GM21360 (cell line): ENCODE results near the gene RUNX1.

ENCODE experiments used
- ATAC-seq: cut with Tn5 transposase; IDR thresholded peaks from one replicate; pipeline ENCODE4 v1.9.1; 2021; ENCODE audit warnings: mild to moderate bottlenecking, moderate library complexity; ENCODE audit not compliant: unreplicated experiment

The RUNX1 gene

DNA sequence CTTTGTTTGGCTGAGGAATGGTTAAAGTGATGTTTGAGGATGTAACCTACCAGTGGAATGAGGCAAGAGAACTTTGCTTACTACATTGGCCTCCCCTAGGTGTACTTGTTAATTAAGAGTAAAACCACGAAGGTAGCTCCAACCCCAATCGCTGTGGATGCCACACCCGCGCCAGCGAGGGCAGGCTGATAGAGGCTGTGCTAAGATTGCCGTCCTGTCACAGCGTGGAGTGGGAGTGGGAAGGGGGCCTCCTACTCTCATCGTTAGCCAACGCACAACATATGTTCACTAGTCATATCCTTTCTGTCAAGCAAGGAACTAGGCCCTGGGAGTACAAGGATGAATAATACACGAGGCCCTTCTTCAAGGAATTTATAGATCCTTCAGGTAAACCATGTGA lies 99.6 kb downstream of the RUNX1 start:
- ATAC-seq: no peak

DNA sequence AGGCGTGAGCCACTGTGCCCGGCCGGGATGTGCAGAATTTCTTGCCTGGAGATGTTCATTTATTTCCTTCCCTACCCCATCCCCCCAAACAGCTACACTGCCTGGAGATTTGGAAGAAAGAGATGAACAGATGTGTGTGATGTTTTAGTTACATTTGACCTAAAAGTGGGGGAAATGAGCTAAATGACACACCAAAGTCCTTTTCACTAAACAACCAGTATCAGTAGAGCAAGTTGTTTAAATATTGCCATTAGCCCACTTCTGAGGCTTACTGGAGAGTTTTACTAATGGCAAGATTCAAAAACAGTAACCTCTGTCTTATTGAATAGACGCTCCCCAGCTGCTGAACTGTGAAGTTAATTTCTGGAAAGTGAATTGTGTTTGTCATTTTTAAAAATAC lies 100.1 kb downstream of the RUNX1 start:
- ATAC-seq: no peak

DNA sequence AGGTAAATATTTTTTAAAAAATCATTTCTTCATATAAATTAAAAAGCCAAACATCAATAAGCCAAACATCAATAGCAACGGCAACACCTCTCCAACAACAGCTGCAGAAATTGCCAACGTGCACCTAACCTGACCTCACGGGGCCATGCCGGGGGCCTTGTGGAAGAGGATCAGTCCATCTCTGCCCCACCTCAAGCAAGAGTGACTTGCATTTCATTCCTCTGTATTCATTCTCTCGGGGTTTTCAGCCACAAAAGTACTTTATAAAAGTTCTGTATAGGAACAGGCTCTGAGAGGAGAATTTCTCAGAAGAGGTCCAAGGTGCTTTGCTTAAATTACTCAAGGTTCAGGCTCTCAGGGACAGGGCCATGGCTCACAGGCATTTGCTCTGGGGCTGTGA lies 100.9 kb downstream of the RUNX1 start:
- no peak for ATAC-seq

DNA sequence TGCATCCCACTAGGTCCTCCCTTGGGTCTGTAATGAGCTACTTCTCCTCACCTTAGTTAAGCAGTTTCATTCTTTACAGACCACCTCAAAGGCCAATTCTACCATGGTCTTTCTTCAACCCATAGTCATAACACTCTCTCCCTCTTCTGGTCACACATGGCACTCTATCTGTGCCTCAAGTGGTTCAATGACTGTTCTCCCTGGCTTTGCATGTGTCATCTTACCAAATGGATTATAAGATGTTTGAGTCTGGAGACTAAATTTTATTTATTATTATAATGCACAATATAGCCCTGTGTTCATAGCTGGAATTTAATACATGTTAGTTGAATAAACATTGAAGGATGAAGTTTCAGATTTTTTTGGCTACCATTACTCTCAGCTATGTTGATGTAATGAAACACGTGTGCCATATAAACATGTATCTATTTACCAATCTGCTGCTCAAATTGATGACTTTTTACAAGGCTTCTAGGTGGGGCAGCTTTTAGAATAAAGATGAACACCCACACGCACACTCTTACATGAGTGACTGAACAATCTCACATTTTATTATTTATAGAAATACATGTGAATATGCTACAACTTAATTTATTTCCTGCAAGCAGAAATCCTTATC lies 102.1 kb downstream of the RUNX1 start:
- ATAC-seq: no peak

DNA sequence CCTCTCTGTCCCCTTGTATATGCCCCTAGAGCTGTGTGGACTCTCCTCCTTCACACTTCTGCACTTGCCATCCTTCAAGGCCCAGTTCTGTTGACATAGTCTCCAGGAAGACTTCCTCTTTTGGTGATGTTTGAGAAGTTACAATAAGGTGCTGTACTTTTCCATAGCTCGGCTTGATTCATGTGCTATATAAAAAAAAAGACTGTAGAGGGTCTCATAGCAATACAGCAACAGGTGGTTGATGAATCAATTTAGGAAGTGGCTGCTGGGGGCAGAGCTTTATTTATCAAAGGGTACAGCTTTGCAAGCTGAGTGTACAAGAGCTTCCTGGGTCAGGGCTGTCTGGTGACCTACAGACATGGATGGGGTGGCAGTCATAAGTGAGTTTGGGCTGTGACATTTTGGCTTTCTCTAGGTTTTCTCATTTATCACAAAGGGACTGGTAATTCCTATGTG lies 102.7 kb downstream of the RUNX1 start:
- no peak for ATAC-seq

DNA sequence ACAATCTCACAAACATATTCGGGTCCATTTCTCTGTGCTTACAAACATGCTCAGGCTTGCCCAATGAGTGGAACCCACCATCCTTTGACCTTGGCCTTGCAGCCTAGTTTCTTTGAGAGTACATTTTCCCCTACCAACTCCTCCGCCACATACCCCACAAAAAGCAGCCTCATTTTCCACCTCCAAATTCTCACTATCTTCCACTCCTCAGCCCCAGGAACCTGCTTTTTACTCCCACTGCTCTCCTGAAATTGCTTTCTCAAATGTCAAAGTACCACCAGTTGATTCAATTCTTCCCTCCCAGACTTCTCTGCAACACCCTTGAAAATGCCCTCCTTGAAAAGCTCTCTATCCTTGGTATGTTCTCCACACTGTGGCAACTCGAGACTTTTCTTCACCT lies 103.8 kb downstream of the RUNX1 start:
- no peak for ATAC-seq

DNA sequence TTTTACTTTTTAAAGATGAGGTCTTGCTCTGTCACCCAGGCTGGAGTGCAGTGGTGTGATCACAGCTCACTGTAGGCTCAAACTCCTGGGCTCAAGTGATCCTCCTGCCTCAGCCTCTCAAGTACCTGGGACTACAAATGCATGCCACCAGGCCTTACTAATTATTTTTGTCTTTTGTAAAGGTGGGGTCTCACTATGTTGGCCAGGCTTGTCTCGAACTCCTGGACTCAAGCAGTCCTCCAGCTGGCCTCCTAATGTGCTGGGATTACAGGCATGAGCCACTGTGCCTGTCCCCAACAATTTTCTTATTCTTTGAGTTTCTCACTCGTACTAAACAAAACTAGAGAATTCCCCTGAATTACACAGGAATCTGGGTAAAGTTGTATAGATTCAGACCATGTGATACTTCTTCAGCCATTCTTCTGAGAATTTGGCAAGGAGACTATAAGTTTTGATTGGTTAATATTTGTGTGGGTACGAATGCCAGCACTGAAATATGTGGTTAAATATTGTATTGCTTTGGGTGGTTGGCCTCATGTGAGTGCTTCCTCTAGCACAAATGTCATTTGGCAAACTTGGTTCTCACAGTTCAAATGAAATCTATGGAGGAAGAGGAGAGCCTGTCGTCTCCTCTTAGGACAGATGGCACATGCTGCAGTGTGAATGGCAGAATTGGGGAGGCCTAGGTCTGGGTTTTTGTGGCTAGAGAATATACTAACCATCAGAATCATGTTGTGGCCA lies 104.9 kb downstream of the RUNX1 start:
- no peak for ATAC-seq

DNA sequence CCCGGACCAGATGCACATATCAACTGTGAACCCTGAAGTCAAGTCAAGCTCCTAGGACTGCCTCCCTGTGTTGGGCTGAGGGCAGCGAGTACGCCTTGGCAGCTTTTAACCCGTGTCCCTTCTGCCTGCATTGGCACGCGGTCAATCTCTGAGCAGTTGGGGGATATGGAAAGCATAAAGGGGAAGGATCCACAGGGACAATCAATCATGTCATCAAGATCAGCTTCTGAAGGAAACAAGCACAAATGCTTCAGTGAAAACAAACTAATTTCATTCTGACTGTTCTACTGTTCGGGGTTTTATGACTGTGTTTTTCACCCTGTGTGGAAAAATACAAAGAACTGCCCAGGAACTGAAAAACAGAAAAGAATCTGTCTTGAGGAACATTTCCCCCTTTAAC lies 106.2 kb downstream of the RUNX1 start:
- no peak for ATAC-seq

DNA sequence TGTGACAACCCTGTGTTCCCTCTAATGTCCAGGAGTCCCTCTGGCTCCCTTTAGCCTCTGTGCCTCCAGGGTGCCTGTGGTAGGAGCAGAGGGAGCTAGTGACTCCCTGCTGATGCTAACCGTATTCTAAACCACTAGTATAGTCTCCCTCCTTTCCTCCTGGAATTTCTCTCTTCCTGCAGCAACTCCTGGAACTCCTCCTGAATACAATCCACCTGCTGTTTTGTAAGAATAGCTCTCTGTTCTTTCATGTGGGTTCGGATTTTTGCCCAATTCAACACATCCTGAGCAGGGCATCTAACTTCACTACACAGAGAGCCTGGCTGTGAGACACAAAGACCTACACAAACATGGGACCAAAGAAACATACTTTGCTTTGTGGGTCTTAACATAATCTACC lies 107.9 kb downstream of the RUNX1 start:
- ATAC-seq: no peak

DNA sequence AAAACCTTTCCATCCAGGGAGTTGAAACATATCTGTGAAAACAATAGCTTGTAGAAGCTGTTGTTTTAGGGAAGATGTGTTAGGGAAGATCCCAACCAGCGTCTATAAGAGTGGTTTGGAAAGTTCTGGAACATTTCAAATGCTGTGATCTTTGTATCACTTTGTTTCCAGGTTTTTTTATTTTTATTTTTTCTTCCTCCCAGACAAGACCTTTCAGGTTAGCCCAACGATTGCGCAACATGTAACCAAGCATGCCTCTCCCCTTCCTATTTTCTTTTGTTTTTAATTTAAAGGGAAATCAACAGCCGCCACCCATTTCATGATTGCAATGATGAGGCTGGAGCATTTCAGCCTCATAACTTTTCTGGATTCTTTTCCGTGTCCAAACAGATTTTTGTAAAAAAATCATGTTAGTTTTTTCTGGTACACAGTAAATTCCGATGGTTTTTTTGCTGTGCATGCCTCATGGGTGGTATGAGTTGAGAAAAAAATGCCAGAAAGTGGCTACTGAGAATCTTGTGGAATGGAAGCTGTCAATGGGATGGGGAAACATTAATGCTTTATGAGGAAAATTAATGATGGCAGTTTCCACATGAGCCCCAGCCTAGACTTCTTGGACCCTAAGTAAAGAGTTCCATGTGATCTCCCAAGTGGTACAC lies 109.3 kb downstream of the RUNX1 start:
- no peak for ATAC-seq

DNA sequence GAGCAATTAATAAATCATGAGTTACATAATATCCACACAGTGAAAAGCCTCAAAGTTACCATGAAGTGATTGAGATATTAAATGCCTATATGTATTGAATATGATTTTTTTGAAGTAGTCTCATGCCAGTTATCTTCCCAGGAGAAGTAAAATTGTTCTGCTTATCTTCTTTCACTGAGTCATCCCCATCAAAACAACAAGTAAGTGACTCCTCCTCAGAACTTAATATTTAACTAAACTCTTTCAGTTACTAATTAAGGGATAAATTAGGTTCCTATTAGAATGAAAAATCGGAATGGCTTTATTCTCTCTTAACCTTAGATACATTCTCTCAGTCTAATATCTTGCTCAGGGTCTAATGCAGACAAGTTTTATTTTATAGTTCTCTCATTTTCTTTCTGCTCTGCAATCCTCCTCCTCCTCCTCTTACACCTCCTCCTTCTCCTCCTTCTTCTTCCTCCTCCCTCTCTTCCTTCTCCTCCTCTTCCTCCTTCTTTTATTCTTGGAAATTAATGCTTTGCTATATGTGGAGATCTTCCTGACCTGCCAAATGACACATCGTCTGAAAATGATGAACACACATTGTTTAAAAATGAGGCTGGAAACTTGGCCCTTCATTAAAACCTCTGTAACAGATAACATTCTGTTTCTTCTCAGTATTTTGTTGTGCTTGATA lies 110.9 kb downstream of the RUNX1 start:
- ATAC-seq: no peak

DNA sequence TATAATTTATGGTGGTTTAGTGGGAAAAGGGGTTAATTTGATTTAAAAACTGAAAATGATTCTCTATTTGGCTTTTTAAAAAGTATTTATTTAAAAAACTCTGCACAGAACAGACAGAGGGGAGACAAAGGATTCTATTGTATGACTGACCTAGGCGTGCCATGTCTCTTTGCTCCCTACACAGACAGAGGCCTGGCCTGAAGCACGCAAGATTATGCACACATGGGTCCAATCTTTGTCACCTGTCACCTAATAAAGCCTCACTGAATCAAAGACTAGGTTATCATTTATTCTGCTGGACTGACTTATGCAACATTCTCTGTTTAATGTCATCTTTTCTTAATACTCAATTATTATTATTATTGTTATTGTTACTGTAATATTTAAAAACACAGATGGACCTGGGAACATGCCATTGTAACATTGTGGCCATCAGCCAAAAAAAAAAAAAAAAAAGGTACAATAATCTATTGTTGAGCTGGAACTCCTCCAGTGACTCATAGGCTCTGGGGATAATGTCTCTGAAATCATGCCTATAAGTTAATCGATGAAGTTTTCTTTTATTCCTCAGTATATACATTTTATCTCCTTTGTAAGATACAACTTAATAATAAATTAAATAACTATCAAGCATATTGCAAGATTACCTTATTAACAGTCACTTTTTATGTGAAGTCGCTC lies 112.1 kb downstream of the RUNX1 start:
- ATAC-seq: no peak

DNA sequence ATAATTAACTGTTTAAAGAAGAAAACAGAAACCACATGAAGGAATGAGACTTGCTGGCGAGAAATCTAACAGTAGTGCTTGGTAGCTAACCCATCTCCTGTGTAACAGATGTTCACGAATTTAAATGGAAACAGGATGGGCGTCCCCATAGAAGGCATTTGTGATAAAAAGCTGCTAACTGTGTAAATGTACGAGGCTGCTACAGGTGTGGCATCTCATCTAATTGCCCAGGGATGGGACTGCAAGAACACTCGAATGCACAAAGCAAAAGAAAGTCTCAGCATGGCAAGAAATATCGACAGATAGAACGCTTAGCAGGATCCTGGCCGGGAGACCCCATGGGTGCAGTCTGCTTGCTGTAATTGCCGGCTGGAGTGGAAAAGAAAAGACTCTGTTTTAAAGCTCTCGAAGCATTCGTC lies 112.7 kb downstream of the RUNX1 start:
- ATAC-seq: no peak

DNA sequence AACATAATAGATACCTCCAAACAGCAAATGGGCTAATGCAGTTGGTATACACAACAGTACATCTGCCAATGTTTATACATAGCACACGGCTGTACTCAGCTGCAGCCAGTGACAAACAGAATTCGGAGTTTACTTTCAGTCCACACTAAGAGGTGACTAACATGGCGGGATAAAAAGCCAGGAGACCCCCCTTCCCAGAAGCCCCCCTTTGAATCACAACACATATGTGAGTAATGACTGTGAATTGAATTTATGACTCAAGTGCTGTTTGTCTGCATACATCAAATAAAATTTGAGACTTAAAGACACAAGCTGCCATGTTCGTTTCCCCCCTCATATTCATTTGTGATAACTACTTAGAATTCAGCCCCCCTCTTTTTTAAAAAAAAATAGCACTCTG lies 113.2 kb downstream of the RUNX1 start:
- no peak for ATAC-seq

DNA sequence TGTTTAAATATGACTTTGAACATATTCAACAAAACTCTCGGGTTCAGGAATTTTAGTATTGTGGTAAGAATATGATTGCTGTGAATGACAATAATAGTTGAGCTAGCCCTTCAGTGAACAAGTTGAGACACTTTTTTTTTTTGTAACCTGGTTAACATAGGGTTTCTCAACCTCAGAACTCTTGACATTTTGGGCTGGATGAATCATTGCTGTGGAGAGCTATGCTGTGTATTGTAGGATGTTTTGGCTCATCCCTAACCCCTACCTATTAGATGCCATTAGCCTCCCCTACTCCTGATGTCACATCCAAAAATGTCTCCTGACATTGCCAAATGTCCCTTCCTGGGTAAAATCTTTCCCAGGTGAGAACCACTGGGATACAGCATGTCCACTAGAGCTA lies 113.7 kb downstream of the RUNX1 start:
- ATAC-seq: no peak

DNA sequence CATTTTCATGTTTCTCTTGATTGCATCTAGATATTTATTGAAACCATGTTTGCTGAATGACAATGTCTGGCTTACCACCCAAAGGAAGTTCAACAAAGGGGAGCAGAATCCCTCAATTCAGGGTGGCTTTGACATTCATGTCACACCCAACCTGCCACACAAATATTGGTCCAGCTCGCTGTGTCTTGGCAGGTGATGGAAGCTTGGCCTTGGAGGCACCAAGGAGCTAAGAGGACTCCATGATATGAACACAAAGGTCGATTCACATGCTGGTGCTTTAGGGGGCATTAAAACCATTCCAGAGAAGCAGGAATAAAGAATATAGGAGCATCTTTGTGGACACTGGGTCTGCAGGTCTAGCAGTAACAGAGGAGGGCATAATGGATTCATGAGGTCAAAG lies 114.8 kb downstream of the RUNX1 start:
- no peak for ATAC-seq

DNA sequence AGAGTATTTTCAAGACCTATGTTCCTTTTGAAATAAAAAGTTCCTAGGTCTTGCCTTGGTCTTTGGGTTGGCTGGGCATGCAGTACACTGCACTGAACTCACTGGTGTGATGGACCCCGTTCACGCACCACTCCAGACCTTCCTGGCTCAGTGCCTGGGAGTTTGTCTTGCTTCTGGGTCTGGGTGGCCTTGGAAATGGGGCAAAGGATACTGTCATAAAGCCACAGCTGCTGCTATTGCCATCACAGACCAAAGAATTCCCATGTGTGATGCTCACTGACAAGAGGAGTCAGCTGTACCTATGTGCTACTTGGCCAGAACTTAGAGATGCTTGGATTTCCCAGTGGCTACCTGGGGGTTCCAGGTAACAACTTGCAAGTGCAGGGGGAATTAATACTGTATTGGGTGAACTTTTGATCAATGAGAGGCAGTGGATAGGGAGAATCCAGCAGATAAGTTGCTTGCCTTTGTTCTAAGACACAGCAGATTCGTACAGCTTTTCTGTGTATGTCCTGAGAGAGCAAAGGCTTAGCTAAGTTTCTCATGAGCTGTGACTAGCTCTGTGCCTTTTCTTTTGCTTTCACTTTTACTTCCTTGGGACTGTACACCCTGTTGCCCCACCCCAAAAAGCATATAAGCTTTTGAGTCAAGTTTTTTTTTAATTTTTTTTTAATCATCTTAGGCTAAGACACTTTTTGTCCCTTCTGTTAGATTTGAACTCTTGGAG lies 115.3 kb downstream of the RUNX1 start:
- no peak for ATAC-seq

DNA sequence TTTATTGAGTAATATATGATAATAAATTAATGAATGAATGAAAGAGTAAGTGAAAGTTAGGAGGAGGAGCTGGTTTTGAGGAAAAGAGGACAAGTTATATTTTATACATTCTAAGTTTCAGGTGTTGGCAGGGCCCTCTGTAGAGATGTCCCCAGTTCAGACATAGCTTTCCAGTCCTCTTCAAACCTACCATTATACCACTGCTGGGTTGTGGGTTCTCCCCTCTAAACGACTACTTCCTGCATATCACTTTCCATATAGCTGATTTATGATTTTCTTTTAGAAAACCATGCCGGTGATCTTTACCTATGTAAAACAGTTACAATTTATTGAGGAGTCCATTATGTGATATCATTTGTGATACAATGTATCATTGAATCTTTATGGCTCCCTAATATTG lies 116.9 kb downstream of the RUNX1 start:
- no peak for ATAC-seq

DNA sequence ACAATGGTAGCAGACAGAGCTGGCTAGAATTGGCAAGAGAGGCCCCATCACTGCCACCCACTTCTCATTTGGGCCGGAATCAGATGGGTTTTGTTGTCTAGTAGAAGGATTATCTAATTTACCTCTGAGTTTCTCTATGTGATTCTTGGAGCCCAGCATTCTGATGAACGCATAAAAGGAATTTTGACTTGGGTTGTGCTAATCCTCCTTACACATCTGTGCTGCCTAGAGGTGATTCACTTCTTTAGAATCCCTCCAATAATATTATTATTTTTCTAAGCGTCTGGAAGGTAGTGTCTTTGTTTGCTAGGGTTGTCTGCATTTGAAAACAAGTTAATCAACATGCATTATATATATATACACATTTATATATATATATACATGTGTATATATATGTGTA lies 118.1 kb downstream of the RUNX1 start:
- ATAC-seq: no peak

DNA sequence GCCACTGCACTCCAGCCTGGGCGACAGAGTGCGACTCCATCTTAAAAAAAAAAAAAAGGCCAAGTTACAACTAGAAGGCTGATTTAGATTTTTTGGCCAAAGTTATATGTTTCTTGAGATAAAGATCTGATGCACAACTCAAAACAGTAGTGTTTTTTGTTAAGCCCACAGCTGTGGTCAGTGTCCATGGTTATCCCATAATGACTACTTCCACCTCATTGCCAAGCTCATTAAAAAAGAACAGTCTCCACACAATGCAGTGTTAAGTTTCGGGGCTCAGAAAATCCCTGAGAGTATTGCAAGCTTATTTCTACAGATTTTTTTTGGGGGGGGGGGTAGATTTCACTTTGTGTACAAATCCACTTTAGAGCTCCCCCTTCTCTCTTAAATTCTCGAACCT lies 120.5 kb downstream of the RUNX1 start:
- no peak for ATAC-seq

DNA sequence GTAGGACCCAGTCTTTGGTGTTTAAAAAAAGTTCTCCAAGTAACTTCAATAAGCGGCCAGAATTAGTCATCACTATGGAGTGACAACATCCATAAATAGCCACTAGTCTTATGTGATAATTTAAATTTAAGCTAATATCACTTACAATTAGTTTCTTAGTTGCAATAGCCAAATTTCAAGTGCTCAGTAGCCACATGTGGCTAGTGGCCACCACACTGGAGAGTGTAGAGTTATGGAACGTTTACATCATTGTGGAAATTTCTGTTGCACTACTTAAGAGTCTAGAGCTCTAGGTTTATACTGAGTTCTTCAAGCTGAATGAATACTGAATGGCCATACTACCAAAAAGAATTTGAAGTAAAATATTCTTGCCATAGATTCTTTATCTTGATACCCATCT lies 121.1 kb downstream of the RUNX1 start:
- no peak for ATAC-seq
